Neural progenitor cell (in vitro differentiated cells): ENCODE measurements around the gene MAD1L1. TPM values are rescaled to one million over a fixed set of nuclear protein-coding genes. Genes with fewer than 3 reads are reported as not detected.
A peak's percentile ranks its signal among the peaks of the same experiment; 100 is the strongest.

Source experiments
- DNase-seq: peaks from one replicate; pipeline ENCODE4 v3.0.0-alpha.2; 2016; ENCODE audit warnings: low spot score
- H2AFZ ChIP-seq: fragments of 200-600 bp; sonication (generic); replicated peaks from 2 replicates; pipeline ENCODE4 v1.6.1; 2016; ENCODE audit warnings: antibody characterized with exemption
- H3F3A ChIP-seq: fragments of 200-600 bp; sonication (generic); 2 replicates; pipeline ENCODE4 v1.6.1; 2016; ENCODE audit warnings: antibody characterized with exemption, low read depth
- H3K27ac ChIP-seq: fragments of 200-600 bp; sonication (generic); 2 replicates; pipeline ENCODE4 v1.5.1; 2016; ENCODE audit warnings: mild to moderate bottlenecking
- H3K27me3 ChIP-seq: fragments of 200-600 bp; sonication (generic); 2 replicates; pipeline ENCODE4 v1.6.1; 2016; ENCODE audit warnings: mild to moderate bottlenecking, moderate library complexity
- H3K36me3 ChIP-seq: fragments of 200-600 bp; sonication (generic); 2 replicates; pipeline ENCODE4 v1.5.1; 2016
- H3K4me1 ChIP-seq: fragments of 200-600 bp; sonication (generic); 2 replicates; pipeline ENCODE4 v1.6.1; 2016; ENCODE audit warnings: mixed run types
- H3K4me2 ChIP-seq: fragments of 200-600 bp; sonication (generic); 2 replicates; pipeline ENCODE4 v1.6.1; 2016
- H3K4me3 ChIP-seq: fragments of 200-600 bp; sonication (generic); 2 replicates; pipeline ENCODE4 v1.5.1; 2016
- H3K79me2 ChIP-seq: fragments of 200-600 bp; sonication (generic); 2 replicates; pipeline ENCODE4 v1.6.1; 2016; ENCODE audit warnings: low read depth
- H3K9ac ChIP-seq: fragments of 200-600 bp; sonication (generic); 2 replicates; pipeline ENCODE4 v1.6.1; 2016
- H3K9me3 ChIP-seq: fragments of 200-600 bp; sonication (generic); 2 replicates; pipeline ENCODE4 v1.5.1; 2016; ENCODE audit warnings: low read depth
- H4K20me1 ChIP-seq: fragments of 200-600 bp; sonication (generic); 2 replicates; pipeline ENCODE4 v1.6.1; 2016; ENCODE audit warnings: low read depth
- H3K27ac Mint-ChIP-seq: 3 replicates; pipeline ENCODE4 v1.8.0; 2021; ENCODE audit warnings: mixed read lengths
- H3K27me3 Mint-ChIP-seq: 2 replicates; pipeline ENCODE4 v1.8.0; 2022; ENCODE audit warnings: low read depth, mild to moderate bottlenecking, inconsistent platforms, moderate library complexity, mixed read lengths; ENCODE audit not compliant: insufficient read depth
- H3K36me3 Mint-ChIP-seq: 3 replicates; pipeline ENCODE4 v1.8.0; 2021; ENCODE audit warnings: mixed read lengths
- H3K4me1 Mint-ChIP-seq: 3 replicates; pipeline ENCODE4 v1.8.0; 2021; ENCODE audit warnings: mixed read lengths
- H3K4me3 Mint-ChIP-seq: 3 replicates; pipeline ENCODE4 v1.8.0; 2021; ENCODE audit warnings: mild to moderate bottlenecking, moderate library complexity, mixed read lengths
- H3K9me3 Mint-ChIP-seq: 3 replicates; pipeline ENCODE4 v1.8.0; 2020; ENCODE audit warnings: mixed read lengths
- CTCF ChIP-seq: fragments of 200-600 bp; sonication (generic); IDR thresholded peaks from 2 replicates; pipeline ENCODE4 v1.5.1; 2017; ENCODE audit warnings: antibody characterized with exemption, mild to moderate bottlenecking
- EZH2 ChIP-seq: fragments of 200-600 bp; sonication (generic); IDR thresholded peaks from 2 replicates; pipeline ENCODE4 v1.6.1; 2017; ENCODE audit warnings: antibody characterized with exemption, mild to moderate bottlenecking, moderate library complexity
- EZH2phosphoT487 ChIP-seq: fragments of 200-600 bp; sonication (generic); IDR thresholded peaks from 2 replicates; pipeline ENCODE4 v1.6.1; 2017; ENCODE audit warnings: antibody characterized with exemption
- total RNA-seq: library from RNA; depleted of rRNA; stranded (reverse); fragments of >200 nt; gene quantifications from 2 replicates; pipeline ENCODE4 v1.2.3, GENCODE V29; 2015; ENCODE audit warnings: low replicate concordance

Gene MAD1L1
- total RNA-seq, 1 donor from 2014 or later: 23.7 TPM

- no peak overlapping the region for H3K27ac ChIP-seq
- no peaks in the 10 kb centered on the region for H3K36me3 ChIP-seq
- no peak overlapping the region for H2AFZ ChIP-seq
Measured at GRCh38 chr7:2012981-2013380, 219.8 kb downstream of the MAD1L1 start.

DNA sequence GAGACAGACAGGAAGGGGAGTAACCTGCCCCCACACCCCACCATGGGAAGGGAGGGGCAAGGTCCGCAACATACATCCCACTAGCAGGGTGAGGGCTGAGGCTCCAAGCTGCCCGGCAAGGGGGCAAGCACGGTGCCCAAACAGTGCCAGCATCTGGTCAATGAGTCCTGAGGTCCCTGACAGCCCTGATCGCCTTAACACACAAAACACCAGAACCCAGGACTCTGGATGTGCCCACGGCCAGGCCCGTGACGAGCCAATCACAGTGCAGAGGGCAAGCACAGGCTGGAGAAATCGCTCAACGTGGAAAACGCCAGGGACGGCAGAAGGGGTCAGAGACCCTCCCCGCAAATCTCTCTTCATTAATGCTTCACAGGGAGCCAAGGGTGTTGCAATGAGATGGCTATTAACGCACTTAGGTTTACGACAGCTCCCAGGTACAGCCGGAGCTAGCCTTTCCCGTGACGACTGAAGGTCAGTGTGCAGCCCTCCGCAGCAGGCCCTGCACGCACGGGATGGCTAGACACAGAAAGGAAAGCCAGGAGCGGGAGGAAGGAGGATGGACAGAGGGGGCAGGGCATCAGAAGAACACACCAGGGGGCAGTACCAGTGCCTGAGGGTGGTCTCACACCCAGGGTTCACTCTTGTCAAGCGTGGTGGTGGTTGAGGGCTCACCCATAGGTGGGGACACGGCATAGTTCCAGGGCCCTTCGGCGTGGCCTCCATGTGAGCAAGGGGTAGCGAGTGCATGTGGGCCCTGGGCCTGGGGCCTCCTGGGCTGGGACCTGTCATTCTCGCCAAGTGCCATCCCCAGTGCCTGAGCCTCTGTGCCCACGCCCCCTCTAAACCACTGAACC is 220.5 kb downstream of the MAD1L1 start:
- Histone ChIP-seq H2AFZ (no peak overlapping the region), H3K27me3 (no peaks in the 10 kb centered on the region), H4K20me1 (peaks cover 5% of the 10 kb centered on the region), H3K9me3 (no peaks in the 10 kb centered on the region), H3K4me1 (peaks cover 6% of the 10 kb centered on the region), H3K27ac (no peak overlapping the region), H3K4me3 (no peak overlapping the region), H3K4me2 (no peak overlapping the region), H3F3A (peaks cover 5% of the 10 kb centered on the region), H3K79me2 (no peaks in the 10 kb centered on the region), H3K9ac (no peak overlapping the region), H3K36me3 (no peaks in the 10 kb centered on the region)
- Mint-ChIP-seq H3K36me3 (no peaks in the 10 kb centered on the region), H3K4me1 (peaks cover 12% of the 10 kb centered on the region), H3K9me3 (no peaks in the 10 kb centered on the region), H3K4me3 (peak overlapping the region; percentile 33), H3K27ac (peak overlapping the region; percentile 67), H3K27me3 (peaks cover 5% of the 10 kb centered on the region)
- DNase-seq: no peak
- TF ChIP-seq CTCF (no peak), EZH2 (no peak), EZH2phosphoT487 (no peak)

More at GRCh38 chr7:2012981-2013380, 219.8 kb downstream of the MAD1L1 start:
- Histone ChIP-seq H3K9ac (no peak overlapping the region), H3K4me3 (no peak overlapping the region), H4K20me1 (peaks cover 10% of the 10 kb centered on the region), H3K79me2 (no peaks in the 10 kb centered on the region), H3F3A (peaks cover 5% of the 10 kb centered on the region), H3K27me3 (no peaks in the 10 kb centered on the region), H3K4me2 (no peak overlapping the region), H3K9me3 (no peaks in the 10 kb centered on the region), H3K4me1 (peaks cover 13% of the 10 kb centered on the region)
- no peak for DNase-seq
- no peaks in the 10 kb centered on the region for H3K9me3 Mint-ChIP-seq
- no peaks in the 10 kb centered on the region for H3K36me3 Mint-ChIP-seq
- H3K4me3 Mint-ChIP-seq: no peak overlapping the region
- TF ChIP-seq EZH2phosphoT487 (no peak), CTCF (no peak), EZH2 (no peak)
- no peak overlapping the region for H3K27ac Mint-ChIP-seq
- peaks cover 7% of the 10 kb centered on the region for H3K27me3 Mint-ChIP-seq
- peaks cover 12% of the 10 kb centered on the region for H3K4me1 Mint-ChIP-seq

DNA sequence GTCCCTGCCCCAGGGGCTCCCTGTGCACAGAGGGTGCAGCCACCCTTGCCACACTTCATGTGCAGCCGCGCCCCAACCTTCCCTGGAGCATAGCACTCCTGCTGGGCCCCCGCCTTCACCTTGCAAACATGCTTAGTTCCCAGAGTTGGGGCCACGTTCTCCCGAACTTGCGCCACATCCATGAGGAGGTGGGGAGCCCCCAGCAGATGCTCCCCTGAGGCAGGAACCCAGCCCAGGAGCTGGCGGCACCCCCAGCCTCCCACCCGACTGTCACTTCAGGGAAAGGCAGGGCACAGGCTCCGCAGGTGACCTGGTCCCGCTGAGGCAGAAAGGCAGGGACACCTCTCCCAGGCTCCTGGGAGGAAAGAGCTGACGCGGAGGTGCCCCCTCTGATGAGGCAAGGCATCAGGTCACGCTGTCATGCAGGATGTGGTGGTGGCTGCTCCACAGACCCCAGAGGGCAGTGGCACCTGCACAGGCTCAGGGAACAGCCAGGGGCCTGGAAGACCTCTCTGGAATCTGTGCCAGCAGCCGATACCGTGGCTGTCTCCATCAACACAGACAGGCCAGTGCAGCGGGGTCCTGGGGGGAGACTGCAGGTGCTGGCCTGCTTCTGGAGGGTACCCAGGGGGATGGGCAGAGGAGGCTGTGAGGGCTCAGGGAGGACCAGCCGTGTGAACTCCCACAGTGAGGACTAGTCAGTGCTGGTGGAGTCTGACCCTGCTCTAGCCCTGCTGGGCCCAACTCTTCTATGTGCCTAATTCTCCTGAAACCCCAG is 221.3 kb downstream of the MAD1L1 start:
- no peaks in the 10 kb centered on the region for H3K27me3 ChIP-seq
- H3K79me2 ChIP-seq: no peaks in the 10 kb centered on the region
- Mint-ChIP-seq H3K36me3 (no peaks in the 10 kb centered on the region), H3K9me3 (no peaks in the 10 kb centered on the region), H3K27me3 (peaks cover 1% of the 10 kb centered on the region), H3K4me1 (peaks cover 5% of the 10 kb centered on the region), H3K27ac (no peak overlapping the region), H3K4me3 (no peak overlapping the region)
- no peak overlapping the region for H2AFZ ChIP-seq
- H3K9me3 ChIP-seq: no peaks in the 10 kb centered on the region
- no peaks in the 10 kb centered on the region for H3K36me3 ChIP-seq
- H3K4me2 ChIP-seq: no peak overlapping the region
- H3K4me1 ChIP-seq: peaks cover 8% of the 10 kb centered on the region
- no peak overlapping the region for H3K9ac ChIP-seq
- H3K4me3 ChIP-seq: no peak overlapping the region
- no peaks in the 10 kb centered on the region for H4K20me1 ChIP-seq
- no peak for TF ChIP-seq EZH2phosphoT487
- TF ChIP-seq EZH2: no peak
- TF ChIP-seq CTCF: no peak
- DNase-seq: no peak
- no peaks in the 10 kb centered on the region for H3F3A ChIP-seq
- no peak overlapping the region for H3K27ac ChIP-seq
